Neural crest cell (in vitro differentiated cells): ENCODE measurements around the gene EBPL. TPM values are rescaled to one million over a fixed set of nuclear protein-coding genes. Genes with fewer than 3 reads are reported as not detected.
A peak's percentile ranks its signal among the peaks of the same experiment; 100 is the strongest.

Experiments used
- DNase-seq: peaks from one replicate; pipeline ENCODE4 v3.0.0; 2021; ENCODE audit warnings: low read depth, mixed read lengths, low spot score
- H3K27ac Mint-ChIP-seq: one replicate; pipeline ENCODE4 v1.8.0; 2021; ENCODE audit warnings: mild to moderate bottlenecking, mixed read lengths; ENCODE audit not compliant: unreplicated experiment
- H3K27me3 Mint-ChIP-seq: 2 replicates; pipeline ENCODE4 v1.8.0; 2021; ENCODE audit warnings: low read depth, mild to moderate bottlenecking, mixed read lengths
- H3K36me3 Mint-ChIP-seq: 2 replicates; pipeline ENCODE4 v1.8.0; 2021; ENCODE audit warnings: low read depth, mild to moderate bottlenecking, mixed read lengths
- H3K4me1 Mint-ChIP-seq: 2 replicates; pipeline ENCODE4 v1.8.0; 2021; ENCODE audit warnings: mixed read lengths
- H3K4me3 Mint-ChIP-seq: one replicate; pipeline ENCODE4 v1.8.0; 2021; ENCODE audit warnings: mild to moderate bottlenecking, mixed read lengths
- H3K9me3 Mint-ChIP-seq: 2 replicates; pipeline ENCODE4 v1.8.0; 2021; ENCODE audit warnings: mixed read lengths
- total RNA-seq: library from RNA; stranded (reverse); gene quantifications from 2 replicates; pipeline ENCODE4 v1.2.1, GENCODE V29; 2021
- TF ChIP-seq, protein P1 (sequence below): fragments of 200-600 bp; sonication (generic); conservative IDR thresholded peaks from 2 replicates; pipeline ENCODE4 v1.5.0; 2021; ENCODE audit warnings: antibody characterized with exemption, mild to moderate bottlenecking

Gene EBPL
- total RNA-seq, 1 donor from 2014 or later, result 52.7 TPM

DNA sequence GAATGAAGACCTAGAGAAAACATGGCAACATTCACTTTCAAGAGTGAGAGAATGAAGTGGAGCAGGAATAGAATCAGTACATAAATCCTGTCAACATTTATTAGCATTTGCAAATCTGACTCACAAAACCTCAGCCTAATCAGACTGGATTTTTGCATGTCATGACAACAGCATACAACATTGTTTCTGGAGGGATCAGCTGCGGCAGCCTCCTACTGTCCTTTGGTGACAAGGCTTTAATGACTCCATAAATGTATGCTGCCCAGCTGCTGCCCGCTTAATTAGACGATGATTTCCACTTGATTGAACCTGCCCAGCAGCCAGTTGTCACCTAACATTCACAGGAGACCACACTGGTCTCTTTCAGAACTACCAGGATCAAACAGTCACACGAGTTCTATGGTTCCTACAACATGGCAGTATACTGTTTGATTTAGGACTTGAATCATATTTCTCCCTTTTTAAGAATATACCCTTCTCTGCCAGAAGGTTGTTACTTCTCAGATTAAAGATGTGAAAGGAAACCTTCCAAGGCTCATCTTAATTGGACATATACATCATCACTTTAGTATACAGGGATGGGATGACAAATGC, 9.3 kb downstream of the EBPL start:
- Mint-ChIP-seq H3K27me3 (no peaks in the 10 kb centered on the region), H3K36me3 (peaks cover 15% of the 10 kb centered on the region), H3K4me1 (peaks cover 4% of the 10 kb centered on the region), H3K4me3 (no peak overlapping the region), H3K27ac (no peak overlapping the region), H3K9me3 (no peaks in the 10 kb centered on the region)
- TF ChIP-seq, protein P1, sequence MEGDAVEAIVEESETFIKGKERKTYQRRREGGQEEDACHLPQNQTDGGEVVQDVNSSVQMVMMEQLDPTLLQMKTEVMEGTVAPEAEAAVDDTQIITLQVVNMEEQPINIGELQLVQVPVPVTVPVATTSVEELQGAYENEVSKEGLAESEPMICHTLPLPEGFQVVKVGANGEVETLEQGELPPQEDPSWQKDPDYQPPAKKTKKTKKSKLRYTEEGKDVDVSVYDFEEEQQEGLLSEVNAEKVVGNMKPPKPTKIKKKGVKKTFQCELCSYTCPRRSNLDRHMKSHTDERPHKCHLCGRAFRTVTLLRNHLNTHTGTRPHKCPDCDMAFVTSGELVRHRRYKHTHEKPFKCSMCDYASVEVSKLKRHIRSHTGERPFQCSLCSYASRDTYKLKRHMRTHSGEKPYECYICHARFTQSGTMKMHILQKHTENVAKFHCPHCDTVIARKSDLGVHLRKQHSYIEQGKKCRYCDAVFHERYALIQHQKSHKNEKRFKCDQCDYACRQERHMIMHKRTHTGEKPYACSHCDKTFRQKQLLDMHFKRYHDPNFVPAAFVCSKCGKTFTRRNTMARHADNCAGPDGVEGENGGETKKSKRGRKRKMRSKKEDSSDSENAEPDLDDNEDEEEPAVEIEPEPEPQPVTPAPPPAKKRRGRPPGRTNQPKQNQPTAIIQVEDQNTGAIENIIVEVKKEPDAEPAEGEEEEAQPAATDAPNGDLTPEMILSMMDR, result no peak
- DNase-seq, result no peak

DNA sequence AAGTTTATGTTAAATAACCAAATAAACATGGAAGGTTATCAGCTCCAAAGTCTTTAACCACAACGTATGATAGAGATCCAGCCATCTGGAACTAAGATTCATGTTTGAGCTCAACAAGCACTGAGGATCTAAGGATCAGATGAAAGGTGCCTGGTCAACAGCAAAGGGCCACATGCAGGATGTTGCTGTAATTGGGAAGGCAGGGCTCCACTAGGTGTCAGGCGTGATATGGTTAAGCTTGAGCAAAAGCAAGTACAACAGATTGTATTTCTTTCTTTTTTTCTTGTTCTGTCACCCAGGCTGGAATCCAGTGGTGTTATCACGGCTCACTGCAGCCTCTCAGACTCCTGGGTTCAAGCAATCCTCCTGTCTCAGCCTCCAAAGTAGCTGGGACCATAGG, 12.0 kb downstream of the EBPL start:
- Mint-ChIP-seq H3K4me3 (no peak overlapping the region), H3K27ac (no peak overlapping the region), H3K4me1 (peaks cover 4% of the 10 kb centered on the region), H3K9me3 (peaks cover 4% of the 10 kb centered on the region), H3K36me3 (peaks cover 32% of the 10 kb centered on the region), H3K27me3 (no peaks in the 10 kb centered on the region)
- TF ChIP-seq, protein P1, result no peak
- DNase-seq, result no peak

DNA sequence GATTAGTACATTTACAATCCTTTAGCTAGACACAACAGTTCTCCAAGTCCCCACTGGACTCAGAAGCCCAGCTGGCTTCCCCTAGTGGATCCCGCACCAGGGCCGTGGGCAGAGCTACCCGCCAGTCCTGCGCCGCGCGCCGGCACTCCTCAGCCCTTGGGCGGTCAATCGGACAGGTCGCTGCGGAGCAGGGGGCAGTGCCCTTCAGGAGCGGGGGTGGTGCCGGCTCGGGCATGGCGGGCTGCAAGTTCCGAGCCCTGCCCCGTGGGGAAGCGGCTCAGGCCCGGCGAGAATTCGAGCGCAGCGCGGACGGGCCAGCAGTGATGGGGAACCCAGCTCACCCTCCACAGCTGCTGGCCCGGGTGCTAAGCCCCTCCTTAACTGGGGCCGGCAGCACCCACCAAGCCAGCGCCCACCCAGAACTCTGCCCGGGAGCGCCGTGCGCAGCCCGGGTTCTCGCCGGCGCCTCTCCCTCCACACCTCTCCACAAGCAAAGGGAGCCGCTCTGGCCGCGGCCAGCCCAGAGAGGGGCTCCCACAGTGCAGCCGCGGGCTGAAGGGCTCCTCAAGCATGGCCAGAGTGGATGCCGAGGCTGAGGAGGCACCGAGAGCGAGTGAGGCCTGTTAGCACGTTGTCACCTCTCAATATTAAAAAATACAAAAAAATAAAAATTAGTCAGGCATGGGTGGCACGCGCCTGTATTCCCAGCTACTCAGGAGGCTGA, 12.9 kb downstream of the EBPL start:
- Mint-ChIP-seq H3K36me3 (peaks cover 32% of the 10 kb centered on the region), H3K4me3 (no peak overlapping the region), H3K4me1 (peaks cover 4% of the 10 kb centered on the region), H3K9me3 (peaks cover 4% of the 10 kb centered on the region), H3K27ac (no peak overlapping the region), H3K27me3 (no peaks in the 10 kb centered on the region)
- TF ChIP-seq, protein P1, result no peak
- DNase-seq, result no peak

DNA sequence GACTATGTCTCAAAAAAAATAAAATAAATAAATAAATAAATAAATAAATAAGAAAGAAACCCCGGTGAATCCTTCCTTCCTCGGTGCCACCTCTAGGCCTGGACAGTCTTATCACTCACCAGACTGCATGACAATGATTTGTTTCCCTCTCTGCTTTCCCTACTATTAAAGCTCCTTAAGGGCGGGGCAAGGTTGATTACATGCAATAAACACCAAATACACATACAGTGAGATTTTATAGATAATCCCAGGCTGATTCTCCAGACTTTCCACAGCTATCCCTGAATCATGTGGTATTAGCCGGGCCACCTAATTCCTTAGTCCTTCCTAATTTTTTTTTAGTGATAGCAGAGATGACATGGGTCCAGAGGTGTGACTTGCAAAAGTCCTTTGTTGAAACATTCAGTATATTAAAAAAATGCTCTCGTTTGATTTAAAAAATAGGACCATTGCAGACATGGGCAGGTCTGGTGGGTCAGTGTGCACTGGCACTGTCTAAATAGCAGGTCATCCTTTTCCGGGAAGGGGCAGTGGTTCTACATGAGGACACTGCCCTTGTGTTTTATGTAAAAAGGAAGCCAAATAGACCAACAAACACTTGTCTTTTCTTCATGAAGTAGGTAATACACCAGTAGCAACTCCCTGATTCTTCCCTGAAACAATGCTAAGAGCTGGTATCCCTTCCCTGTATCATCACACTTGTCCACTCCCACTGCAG, 14.5 kb downstream of the EBPL start:
- H3K9me3 Mint-ChIP-seq, result peaks cover 4% of the 10 kb centered on the region
- H3K36me3 Mint-ChIP-seq, result peaks cover 35% of the 10 kb centered on the region
- TF ChIP-seq, protein P1, result no peak

DNA sequence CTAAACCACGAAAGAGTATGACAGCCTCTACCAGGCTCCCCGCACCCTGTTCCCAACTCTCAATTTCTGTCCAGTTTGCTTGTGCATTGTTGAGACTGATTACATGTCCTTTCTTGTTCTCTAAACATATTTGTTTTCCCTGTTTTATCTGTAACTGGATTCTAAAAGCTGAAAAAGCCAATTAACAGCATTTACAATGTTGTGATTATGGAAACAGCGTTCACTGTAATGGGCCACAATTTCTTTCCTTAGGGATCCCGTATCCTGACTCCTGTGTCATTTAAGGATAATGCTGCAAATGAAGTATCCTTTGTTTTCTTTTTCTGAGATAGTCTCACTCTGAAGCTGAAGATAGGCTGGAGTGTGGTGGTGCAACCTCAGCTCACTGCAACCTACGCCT, 20.5 kb downstream of the EBPL start:
- H3K27me3 Mint-ChIP-seq, result no peaks in the 10 kb centered on the region
- H3K36me3 Mint-ChIP-seq, result peaks cover 36% of the 10 kb centered on the region
- peaks cover 27% of the 10 kb centered on the region for H3K4me1 Mint-ChIP-seq
- no peak overlapping the region for H3K4me3 Mint-ChIP-seq
- TF ChIP-seq, protein P1, result no peak
- DNase-seq, result no peak
- H3K27ac Mint-ChIP-seq, result peak overlapping the region; percentile 4
- peaks cover 4% of the 10 kb centered on the region for H3K9me3 Mint-ChIP-seq

More for the DNA sequence above, 14.5 kb downstream of the EBPL start:
- Mint-ChIP-seq H3K4me3 (no peak overlapping the region), H3K27me3 (no peaks in the 10 kb centered on the region), H3K4me1 (peaks cover 7% of the 10 kb centered on the region), H3K27ac (no peak overlapping the region)
- DNase-seq, result no peak
